Measurements from ENCODE around the gene ABCA9.

Gene ABCA9

DNA sequence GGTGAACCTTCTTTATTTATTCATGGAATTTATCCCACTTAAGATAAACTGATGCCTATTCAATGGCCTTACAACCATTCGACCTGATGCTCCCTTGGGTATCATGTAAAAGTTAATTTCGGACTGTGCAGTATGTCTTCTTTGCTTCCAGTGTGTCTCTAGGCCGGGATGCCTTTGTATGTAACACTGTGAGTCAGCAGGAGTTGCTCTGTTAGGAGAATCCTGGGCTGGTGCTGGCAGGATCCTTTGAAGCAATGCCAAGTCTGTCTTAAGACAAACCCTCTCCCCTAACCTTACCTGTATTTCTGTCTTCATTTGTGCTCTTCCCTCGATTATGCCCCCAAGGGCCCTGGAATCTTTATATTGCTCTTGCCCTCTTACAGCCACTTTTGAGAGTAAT lies 67.6 kb downstream of the ABCA9 start:
- no peaks in the 10 kb centered on the region for H3K27me3 ChIP-seq
- no peak for DNase-seq
- no peak overlapping the region for H3K4me3 ChIP-seq (ENCODE audit: low read depth, low read length)
- no peaks in the 10 kb centered on the region for H3K4me1 ChIP-seq
- TF ChIP-seq, protein P1, sequence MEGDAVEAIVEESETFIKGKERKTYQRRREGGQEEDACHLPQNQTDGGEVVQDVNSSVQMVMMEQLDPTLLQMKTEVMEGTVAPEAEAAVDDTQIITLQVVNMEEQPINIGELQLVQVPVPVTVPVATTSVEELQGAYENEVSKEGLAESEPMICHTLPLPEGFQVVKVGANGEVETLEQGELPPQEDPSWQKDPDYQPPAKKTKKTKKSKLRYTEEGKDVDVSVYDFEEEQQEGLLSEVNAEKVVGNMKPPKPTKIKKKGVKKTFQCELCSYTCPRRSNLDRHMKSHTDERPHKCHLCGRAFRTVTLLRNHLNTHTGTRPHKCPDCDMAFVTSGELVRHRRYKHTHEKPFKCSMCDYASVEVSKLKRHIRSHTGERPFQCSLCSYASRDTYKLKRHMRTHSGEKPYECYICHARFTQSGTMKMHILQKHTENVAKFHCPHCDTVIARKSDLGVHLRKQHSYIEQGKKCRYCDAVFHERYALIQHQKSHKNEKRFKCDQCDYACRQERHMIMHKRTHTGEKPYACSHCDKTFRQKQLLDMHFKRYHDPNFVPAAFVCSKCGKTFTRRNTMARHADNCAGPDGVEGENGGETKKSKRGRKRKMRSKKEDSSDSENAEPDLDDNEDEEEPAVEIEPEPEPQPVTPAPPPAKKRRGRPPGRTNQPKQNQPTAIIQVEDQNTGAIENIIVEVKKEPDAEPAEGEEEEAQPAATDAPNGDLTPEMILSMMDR (IDR thresholded peaks at IDR 0.05; ENCODE audit: low read depth, low read length): no peak
- no peaks in the 10 kb centered on the region for H3K36me3 ChIP-seq
- H3K9me3 ChIP-seq: no peaks in the 10 kb centered on the region

DNA sequence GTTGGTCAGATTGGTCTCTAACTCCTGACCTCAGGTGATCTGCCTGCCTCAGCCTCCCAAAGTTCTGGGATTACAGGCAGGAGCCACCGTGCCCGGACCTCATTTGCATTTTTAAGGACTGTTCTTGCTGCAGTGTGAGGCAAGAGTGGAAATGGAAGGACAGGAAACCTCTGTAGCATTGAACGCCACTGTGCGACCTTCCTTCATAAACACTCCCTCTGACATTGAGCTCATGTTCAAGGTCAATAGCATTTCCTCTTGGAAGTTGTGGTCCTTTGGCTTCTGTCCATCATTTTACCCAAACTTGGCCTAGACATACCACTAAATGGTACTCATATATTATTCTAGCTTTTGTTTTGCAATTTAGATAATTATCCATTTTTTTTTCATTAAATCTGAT lies 72.8 kb downstream of the ABCA9 start:
- Histone ChIP-seq H3K9me3 (no peaks in the 10 kb centered on the region), H3K27me3 (no peaks in the 10 kb centered on the region), H3K4me1 (no peaks in the 10 kb centered on the region), H3K4me3 (ENCODE audit: low read depth, low read length) (no peak overlapping the region), H3K36me3 (no peaks in the 10 kb centered on the region)
- TF ChIP-seq, protein P1 (IDR thresholded peaks at IDR 0.05; ENCODE audit: low read depth, low read length): no peak
- no peak for DNase-seq

DNA sequence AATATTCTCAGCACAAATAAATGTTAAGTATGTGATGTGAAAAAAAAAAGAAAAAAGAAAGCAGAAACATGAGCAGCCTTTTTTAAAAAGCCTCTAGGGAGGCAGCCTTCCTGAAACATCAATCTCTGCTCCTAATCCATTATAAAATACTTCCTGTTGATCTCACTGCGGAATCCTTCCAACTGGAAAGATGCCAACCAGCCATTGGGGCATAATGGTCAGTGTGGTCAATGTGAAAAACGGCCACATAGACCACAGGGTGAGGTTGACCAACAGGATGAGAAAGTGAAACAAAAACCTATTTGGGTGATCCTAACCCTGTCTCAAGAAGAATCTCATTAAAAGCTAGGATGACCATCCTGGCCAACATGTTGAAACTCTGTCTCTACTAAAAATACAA lies 79.4 kb downstream of the ABCA9 start:
- TF ChIP-seq, protein P1 (IDR thresholded peaks at IDR 0.05; ENCODE audit: low read depth, low read length): no peak
- H3K36me3 ChIP-seq: no peaks in the 10 kb centered on the region
- no peak for DNase-seq
- no peaks in the 10 kb centered on the region for H3K27me3 ChIP-seq
- H3K4me3 ChIP-seq (ENCODE audit: low read depth, low read length): no peak overlapping the region
- no peaks in the 10 kb centered on the region for H3K9me3 ChIP-seq
- H3K4me1 ChIP-seq: no peaks in the 10 kb centered on the region

DNA sequence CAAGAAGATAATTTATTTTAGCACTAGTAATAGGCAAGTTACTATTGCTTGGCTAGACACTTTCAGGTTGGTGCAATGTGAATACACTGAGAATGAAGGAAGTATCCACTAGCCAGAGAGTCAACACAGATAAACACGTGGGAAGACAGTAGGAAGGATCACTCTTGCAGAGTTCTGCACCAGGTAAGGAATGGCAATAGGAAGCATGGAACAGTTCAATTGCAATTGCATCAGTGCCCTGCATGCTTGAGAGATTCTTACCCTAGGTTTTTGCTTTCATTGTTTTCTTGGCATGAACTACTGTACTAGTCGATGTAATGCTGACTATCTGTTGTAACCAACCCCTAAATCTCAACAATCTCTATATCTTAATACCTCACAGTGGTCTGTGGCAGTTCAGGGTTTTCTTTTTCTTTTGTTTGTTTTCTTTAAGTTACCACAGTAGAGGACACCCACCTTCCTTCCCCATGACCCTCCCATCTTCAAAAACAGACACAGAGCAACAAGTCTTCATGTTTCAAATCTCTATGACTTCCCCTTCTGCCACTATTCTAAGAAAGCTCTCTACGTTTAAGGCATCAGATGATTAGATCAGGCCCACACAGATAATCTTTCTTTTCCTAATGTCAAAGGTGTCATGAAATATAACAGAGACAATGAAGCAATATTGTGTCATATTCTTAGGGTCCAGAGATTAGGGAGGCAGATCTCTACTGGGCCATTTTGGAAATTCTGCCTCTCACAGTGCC lies 87.5 kb downstream of the ABCA9 start:
- DNase-seq: no peak
- Histone ChIP-seq H3K9me3 (no peaks in the 10 kb centered on the region), H3K4me3 (ENCODE audit: low read depth, low read length) (no peak overlapping the region), H3K36me3 (no peaks in the 10 kb centered on the region), H3K4me1 (no peaks in the 10 kb centered on the region), H3K27me3 (no peaks in the 10 kb centered on the region)
- TF ChIP-seq, protein P1 (IDR thresholded peaks at IDR 0.05; ENCODE audit: low read depth, low read length): no peak

DNA sequence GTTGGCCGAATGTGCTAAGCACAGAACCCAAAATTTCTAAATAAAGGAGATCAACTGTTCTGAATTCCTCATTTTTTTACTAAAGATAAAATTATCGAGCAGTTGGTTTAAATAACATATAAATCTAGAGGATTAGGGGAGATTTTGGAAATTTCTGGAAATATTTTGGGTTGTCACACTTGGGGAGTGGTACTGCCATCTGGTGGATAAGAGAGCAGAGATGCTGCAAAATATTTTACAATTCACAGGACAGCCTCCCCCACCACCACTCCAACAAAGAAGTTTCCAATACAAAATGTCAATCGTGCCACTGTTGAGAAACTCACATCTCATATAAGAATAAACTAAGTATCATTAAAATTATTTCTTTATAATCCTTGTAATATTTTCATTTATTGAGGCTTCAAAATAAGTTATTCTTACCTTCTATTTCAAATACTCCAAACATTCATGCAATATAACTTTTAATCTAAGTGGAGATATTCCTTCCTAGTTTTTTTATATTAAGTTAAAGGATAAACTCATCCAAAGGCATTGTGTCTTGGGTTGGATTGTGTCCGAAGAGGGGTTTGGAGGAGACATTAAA lies 88.5 kb downstream of the ABCA9 start:
- TF ChIP-seq, protein P1 (IDR thresholded peaks at IDR 0.05; ENCODE audit: low read depth, low read length): peak; percentile 56
- H3K4me3 ChIP-seq (ENCODE audit: low read depth, low read length): no peak overlapping the region
- DNase-seq: no peak
- H3K27me3 ChIP-seq: no peaks in the 10 kb centered on the region
- no peaks in the 10 kb centered on the region for H3K9me3 ChIP-seq
- no peaks in the 10 kb centered on the region for H3K4me1 ChIP-seq
- H3K36me3 ChIP-seq: no peaks in the 10 kb centered on the region

DNA sequence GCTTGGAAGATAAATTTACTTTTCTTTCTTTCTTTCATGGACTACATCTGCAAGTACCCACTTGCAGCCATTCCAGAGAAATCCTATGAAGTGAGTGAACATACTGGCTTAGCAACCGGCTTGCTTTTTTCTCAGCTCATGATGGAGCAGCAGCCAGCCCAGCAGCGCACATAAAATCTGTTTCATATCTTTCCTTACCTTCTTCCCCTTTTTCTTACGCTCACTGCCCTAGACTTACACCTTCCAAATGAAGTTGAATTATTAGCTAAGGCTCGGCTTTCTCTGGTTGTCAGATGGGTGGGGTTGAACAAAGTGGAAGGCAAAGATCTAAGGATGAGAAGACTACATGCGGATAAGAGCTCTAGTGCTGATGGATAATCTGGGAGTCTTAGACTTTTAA lies 91.6 kb downstream of the ABCA9 start:
- H3K4me1 ChIP-seq: no peaks in the 10 kb centered on the region
- H3K9me3 ChIP-seq: no peaks in the 10 kb centered on the region
- H3K27me3 ChIP-seq: no peaks in the 10 kb centered on the region
- TF ChIP-seq, protein P1 (IDR thresholded peaks at IDR 0.05; ENCODE audit: low read depth, low read length): no peak
- no peaks in the 10 kb centered on the region for H3K36me3 ChIP-seq
- H3K4me3 ChIP-seq (ENCODE audit: low read depth, low read length): no peak overlapping the region
- no peak for DNase-seq

All from BE2C (cell line).